NCI-H1930 (cell line): ENCODE data around the gene NFS1.
"Not testable (repeated sequence)": the region's sequence is repeated elsewhere in the genome, so short reads cannot be mapped to it uniquely, and the experiment has no call there.

ENCODE experiments used
- DNase-seq, 2 experiments: peaks; one replicate each; lab custom pipeline; 2025; lab: John Stamatoyannopoulos, UW

NFS1 gene

DNA sequence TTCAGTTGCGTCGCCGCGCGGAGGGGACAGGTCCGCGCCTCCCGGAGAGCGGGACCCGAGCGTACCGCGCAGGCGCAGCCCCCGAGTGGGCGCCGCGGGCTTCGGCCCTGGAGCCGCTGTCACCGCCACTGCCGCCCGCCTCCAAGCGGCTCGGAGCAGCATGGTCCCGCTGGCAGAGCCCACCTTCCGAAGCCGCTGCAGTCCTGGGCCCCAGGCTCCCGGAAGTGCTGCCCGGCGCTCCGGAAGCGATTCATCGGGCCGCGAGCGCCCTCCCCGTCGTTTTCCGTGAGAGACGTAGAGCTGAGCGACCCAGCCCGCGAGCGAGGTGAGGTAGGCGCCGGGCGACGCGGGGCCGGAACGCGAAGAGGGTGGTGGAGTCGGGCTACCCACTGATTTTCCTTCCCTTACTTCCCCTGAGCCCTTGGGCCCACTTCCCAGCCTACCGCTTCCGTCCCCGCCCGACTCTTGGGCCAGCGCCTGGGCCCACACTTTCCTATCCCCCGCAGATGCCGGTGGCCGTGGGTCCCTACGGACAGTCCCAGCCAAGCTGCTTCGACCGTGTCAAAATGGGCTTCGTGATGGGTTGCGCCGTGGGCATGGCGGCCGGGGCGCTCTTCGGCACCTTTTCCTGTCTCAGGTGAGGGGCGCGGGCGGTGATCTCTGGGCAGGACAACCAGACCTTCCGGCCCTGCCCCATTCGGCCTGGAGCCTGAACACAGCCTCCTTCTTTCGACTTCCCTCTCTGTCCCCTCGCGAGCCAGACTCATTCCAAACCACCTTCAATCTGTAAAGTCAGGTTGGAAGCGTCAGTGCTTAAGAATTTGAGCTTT is at the start of gene NFS1, which contains the start of gene ROMO1:
Gene NFS1 (minus strand): TSS at position 226 of the 830 bp plus-strand sequence. CDS start 64 bp downstream, at position 162.
Gene ROMO1 (plus strand): TSS at position 279 of the 830 bp plus-strand sequence. CDS start 228 bp downstream, at position 507.
- peak; percentile 91 to 94 for DNase-seq

DNA sequence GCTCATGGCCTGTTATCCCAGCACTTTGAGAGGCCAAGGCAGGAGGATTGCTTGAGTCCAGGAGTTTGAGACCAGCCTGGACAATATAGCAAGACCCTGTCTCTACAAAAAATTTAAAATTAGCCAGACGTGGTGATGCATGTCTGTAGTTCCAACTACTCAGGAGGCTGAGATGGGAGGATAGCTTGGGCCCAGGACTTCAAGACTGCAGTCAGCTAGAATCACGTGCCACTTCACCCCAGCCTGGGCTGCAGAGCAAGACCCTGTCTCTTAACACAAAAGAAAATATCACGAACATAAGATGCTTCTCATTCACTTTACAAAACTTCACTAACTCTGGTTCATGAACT is 45.3 kb upstream of the NFS1 start:
- DNase-seq = not testable (repeated sequence)

DNA sequence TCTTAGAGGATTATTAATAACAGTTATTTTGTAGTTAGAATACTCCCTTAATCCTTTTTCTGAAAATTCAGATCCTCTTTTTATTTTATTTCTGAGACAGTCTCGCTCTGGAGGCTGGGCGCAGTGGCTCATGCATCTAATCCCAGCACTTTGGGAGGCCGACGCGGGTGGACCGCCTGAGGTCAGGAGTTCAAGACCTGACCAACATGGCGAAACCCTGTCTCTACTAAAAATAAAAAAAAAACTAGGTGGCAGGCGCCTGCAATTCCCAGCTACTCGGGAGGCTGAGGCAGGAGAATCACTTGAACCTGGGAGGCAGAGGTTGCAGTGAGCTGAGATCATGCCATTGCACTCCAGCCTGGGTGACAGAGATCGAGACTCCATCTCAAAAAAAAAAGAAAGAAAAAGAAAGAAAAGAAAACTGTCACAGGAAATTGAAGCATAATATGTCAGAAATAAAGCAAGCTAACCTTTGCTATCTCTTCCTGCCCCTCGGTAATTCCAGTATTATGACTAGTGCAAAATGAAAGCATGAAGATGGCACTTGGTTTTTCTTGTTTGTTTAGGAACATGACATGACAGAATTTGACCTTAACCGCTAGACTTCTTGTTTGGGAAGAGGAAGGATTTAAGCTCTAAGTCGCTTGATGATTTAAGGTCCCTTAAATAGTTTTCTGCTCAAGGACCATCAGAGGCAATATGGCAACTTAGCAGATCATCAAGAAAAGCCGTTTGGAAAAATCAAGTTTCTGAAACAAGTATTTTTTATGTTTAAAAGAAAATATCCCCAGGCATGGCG is 44.7 kb upstream of the NFS1 start:
- DNase-seq = no peak

DNA sequence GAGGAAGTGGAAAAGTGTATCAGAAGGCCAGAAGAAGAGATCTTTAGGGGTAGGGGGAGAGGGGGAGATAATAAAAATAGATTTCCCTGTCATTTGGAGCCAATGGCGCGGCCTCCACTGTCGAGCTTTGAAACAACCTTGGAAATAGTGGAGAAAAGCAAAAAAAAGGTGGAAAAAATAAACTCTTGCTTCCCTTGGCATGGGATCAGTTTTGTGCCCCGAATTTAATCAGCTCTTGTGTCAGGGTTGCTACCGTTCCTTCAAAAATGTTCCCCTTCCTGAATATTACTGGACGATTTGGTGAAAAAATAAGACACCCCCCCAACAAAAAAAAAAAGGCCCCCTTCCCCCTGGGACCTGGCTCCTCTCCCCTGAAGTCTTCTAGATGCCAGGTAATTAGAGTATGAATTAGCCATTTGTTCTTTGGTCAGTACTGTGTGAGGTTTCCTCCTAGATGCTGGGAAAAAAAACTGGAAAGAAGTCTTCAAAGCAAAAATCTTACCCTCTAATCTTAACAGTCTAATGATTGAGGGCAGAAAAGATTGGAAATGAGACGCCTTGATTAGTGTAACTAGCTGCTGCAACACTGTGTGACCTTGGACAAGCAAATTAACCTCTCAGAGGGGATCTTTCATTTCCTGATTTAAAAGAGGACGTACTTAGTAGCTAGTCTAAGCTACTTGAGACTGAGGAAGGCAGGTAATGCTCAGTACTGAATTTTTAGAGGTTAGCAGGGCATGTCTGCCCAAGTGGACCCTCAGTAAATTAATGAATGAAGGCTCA is 43.8 kb upstream of the NFS1 start:
- no peak for DNase-seq

DNA sequence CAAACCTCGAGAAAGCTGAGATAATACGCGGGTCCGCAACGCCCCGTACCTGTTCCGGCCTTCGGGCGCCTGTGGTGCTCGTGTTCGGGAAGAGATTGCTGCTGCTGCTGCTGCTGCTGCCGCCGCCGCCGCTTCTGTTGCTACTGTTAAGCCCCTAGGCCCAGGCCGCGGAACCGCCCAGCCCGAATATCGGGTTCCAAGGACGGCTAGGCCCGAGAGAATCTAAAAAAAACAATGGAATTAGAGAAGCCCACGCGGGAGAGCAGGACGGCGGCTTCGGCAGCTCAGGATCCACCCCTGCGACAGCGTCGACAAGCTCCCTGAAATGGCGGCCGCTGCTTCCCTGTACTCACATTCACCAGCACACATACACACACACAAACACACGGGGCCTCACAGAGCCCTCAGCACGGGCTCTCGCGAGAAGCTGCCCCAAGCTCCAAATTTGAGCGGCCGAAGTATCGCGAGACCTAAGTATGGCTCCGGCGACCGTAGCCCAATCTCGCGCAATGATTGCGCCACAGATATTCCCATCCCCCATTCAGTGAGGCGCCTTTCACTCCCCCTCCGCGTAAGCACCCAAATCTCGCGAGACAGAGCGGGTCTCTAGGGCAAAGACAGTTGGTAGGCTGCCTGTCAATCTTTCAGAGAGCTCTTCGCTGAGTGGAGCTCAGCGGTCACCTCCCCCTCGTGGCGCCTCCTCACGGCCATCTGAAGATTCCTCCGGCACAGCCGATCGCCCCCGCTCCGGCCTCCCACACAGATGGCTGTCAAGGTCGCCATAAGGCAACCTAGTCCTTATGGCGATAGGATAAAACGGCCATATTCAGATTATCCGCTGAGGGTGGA is 43.0 kb upstream of the NFS1 start, which contains the start of gene RBM39:
Gene RBM39 (minus strand): TSS at position 369 of the 849 bp plus-strand sequence. CDS start 1,386 bp downstream, outside the sequence.
- DNase-seq = peak; percentile 100

DNA sequence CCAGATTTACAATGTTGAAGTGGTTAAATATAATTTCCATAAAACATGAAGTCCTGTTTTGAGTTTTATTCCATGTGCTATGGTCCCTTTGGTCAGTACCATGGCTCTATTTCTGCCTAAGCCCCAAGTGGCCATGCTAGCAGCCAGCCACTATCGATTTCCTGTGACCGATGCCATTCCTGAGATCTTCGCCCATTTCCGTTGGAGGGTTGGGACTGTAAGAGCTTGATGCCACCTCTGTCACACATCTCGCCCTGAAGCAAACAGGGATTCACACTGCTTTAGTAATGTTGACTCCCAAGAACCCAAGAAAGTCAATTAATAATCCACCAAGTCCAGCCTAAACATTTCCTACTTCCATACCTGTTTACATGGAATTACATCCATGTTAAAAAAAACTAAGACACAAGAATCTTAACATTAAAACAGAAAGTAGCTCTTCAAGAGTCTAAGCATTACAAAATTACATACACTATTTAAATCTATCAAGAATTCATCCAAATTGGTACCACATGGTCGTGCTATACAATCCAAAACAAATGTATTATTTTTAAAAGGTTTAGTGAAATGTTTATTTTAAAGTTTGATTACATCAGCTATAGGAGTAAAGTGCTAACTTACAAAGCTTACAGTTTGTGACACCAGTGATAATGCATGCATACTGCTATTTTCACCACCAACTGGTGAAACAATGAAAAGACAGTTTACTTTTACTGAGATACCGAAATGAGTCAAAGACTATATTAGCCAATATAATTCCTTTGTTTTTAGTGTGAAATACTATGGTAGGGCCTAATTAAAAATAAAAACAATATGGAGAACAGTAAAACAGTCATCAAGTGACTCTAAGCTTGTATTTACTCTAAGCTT is 40.4 kb upstream of the NFS1 start:
- DNase-seq = no peak

DNA sequence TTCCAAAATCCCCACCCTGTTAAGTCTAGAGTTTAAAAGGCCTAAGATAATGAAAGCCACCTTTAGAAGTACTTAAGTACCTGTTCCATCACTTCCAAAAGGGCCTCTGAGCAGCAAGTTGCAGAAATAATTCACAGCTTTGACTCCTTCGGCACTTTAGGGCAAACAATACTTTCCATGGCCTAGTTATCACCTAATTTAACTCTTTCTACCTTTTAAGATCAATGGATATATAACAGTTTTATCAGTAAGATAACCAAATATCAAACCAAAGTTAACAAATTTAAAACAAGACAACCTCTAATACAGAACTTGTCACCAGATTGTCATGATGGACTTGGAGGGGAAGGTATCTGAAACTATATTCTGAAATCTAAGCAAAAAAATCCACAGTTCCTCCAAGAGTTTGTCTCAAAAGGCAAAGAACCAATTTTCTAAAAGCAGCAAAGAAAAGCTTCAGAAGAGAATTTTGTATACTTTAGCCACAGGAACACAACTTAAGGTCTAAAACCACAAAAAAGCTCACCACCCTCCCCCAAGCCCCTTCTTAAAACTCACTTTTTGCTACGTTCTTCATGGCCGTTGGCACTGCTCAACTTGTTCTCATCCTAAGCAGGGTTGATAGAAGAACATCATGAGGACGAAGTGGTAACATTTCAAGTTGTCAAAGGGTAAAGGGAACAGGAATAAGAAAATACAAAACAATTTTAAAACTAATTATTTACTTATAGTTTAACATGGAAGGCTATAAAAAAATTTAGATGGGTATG is 39.4 kb upstream of the NFS1 start:
- no peak for DNase-seq

DNA sequence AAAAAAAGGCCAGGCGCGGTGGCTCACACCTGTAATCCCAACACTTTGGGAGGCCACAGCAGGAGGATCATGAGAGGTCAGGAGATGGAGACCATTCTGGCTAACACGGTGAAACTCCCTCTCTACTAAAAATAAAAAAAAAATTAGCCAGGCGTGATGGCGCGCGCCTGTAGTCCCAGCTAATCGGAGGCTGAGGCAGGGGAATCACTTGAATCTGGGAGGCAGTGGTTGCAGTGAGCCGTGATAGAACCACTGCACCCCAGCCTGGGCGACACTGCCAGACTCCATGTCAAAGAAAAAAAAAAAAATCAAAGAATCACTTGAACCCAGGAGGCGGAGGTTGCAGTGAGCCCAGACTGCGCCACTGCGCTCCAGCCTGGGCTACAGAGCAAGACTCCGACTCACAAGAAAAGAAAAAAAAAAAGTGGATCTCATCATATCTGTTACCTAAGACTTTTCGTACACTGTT is 38.7 kb upstream of the NFS1 start:
- DNase-seq = no peak

DNA sequence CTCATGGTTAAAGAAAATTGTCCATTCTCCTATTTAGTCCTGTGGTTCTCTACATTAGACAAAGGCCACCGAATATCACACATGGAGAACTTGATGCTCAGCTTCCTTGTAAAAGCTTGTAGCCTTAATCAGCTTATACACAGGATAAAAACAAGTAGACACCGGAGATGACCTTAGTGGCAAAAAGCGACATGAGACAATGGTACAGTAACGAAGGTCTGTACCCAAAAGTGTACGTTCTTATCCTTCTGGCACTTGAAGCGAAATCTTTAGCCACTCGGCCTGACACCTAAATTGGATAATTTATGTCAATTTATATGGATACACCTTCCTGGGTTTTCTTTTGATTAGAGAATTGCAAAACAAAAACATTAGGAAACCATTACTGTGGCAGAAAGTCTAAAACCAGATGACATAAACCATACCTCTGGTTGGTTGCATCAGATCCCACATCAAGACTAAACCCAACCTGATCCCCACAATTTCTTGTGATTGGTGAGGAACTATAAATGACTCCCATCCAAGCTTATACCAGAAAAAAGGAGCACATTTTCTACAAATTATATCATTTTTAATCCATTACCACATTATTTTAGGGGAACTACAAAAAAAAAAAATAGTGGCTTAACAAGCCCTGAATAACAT is 36.8 kb upstream of the NFS1 start:
- no peak for DNase-seq

DNA sequence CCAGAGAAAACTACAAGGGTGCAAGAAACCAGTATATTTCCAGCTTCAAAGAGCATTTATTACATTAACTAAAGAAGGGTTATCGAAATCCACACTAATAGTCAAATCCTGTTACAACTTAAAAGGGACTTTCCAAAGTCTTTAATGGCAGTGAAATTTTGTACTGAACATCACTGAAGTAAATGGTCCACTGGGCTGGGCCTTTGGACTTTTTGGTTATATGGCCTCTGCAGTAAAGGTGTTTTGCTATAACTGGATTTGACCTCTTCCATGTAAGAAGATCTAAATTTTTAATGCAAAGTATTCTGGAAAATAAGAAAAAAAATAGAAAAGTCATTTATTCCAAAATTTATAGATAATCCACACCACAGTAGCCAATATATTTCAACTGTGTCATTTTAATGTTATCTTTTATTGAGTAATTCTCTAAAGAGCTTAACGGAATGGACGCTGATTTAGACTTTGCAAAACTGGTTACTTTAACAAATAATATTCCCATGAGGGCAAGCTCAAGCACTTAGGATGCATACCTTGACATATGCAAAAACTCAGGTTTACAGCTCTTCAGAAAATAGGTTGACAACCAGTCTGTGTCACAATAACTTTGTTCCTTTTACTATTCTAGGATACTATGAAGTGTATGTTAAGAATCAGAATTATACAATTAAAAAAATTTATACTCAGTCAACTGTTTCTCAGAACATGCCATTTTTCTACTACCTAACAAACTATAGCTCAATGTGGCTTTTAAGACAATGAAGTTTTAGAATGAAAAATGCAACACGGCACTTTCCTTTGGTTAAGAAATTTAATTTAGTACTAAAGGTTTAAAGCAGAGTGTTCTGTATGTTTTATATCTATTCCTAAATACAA is 35.9 kb upstream of the NFS1 start:
- DNase-seq = no peak

DNA sequence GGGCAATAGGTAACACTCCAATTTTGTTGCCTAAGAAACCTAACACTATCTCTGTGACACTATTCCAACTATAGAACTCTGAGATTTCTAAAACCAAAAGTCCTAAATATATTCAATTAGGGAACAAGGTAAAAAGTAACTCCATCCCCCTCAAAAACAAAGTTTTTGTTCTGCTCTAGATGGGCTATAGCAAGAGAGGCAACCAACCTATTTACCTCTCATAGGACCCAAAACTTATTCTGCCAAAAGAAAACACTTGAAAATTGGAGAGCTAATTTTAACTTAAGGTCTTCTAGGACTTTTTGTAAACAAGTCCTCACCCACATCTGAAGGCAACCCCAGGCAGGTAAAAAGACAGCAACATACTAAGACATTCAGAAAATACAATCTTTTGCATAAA is 35.2 kb upstream of the NFS1 start:
- DNase-seq = no peak

DNA sequence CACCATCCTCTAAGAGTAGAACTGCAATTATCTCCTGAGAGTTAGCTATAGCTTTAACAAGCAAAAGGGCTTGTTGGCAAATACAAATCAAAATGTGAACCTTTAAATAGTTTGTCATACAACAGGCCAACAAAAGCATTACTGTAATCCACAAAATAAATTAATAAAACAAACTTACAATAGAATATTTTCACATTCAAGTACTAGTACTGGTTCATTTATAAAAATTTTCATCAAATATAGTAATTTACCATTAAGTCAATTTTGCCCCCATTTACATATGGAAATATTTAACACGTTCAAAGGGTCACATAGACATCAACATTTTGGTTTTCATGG is 33.5 kb upstream of the NFS1 start:
- DNase-seq = no peak

DNA sequence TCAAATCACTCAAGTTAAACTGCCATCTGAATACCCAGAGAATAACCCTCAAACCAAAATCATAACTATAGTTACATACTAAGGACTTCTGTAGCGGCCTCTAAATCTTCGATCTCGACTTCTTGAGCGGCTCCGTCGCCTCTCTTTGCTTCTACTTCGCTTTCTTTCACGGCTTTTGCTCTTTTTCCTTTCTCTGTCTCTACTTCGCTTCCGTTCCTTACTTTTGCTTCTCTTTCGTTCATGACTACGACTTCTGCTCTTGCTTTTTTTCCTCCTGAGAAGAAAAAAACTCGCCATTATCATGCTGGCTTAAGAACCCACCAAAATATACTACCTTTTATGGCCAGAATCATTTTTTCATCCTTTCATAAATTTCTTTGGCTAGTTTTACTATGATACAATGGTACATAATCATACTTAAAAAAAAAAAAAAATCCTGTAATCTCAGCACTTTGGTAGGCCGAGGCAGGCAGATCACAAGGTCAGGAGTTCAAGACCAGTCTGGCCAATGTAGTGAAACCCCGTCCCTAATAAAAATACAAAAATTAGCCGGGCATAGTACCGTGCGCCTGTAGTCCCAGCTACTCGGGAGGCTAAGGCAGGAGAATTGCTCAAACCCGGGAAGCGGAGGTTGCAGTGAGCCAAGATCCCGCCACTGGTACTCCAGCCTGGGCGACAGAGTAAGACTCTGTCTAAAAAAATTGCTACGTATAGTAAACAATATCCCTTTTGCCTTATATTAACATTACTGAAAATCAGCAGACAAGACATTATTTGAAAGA is 32.9 kb upstream of the NFS1 start:
- DNase-seq = no peak

DNA sequence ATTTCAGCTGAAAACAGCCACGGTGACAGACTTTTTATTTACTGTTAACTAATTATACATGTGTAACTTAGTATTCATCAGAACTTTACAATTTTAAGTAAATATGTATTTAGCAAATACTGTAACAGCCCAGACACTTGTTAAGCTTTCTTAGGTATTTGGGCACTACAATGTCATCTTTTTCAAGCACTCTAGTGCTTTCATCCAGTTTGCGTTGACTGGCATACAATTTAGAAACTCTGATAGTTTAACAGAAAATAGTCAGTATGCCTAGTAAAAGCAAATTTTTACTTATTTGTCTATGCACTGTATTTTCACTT is 32.3 kb upstream of the NFS1 start:
- DNase-seq = no peak

DNA sequence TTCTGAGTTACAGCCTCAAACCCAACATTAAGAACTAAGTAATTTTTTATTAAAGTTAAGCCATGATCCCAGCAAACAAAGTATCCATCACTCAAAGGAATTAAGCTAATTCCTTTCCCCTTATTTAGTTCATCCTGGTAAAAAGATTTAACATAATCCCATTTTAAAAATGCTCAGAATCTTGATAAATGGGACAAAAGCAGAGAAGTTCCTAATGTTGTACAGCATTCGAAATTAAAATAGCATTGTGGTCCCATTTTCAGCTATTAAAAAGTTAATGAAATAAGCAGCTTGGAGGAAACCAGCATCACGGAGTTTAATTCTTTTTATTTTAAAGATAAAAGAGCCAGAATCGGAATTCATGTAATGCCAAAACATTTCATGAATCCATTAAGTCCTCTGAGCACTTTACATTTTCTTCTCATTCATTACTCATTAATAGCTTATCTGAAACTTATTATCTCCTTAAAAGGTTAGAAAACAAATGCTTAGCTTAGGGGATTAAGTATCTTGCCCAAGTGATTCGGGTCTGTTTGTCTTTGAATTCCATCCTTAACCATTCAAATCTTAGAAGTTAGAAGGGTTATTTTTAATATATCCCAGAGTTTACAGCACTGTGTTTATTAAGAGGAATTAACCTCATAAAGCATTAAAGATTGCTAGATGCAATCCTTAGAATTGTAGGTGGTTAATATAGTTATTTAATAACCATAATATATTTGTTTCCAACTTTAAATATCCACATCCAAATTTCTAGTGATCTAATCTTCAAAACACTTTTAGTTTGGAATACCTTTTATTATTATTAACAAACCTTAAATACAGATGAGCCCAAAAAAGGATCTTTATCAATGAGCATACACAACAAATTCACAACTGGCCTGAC is 31.7 kb upstream of the NFS1 start:
- no peak for DNase-seq

DNA sequence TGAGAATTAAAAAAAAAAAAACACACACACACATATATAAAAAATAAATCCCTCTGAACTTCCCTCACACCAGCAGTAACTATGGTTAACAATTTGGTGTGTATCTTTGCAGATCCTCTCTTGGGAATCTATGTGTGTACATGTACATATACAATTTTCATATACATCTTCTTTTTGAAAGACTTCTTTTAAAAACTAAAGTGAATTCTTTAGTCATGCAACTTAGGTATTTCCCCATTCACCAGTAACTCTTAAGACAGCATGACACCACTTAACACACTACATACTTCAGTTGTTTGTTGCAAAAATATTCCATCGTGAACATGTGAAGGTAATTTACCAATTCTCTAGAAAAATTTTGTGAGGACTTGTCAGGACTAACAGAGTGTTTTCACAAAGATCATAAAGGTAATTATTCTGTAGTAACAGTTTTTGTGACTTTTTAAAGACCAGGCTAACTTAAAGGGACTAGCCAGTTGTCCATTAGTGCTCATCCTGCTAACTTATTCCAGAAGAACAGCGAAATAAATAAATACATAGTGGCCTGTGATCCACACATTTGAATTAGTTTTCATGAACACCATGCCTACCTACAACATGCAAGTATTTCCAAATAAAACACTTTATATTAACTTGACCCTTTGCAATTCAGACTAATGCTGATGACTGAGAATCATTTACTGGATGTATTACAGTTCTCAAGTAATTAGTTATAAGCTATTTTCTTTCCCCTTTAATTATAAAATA is 30.9 kb upstream of the NFS1 start:
- DNase-seq = no peak
